Neural cell (in vitro differentiated cells): ENCODE measurements around the gene TMEM258. TPM values are rescaled to one million over a fixed set of nuclear protein-coding genes. Genes with fewer than 3 reads are reported as not detected.

Experiments used
- H2AFZ ChIP-seq: fragments of 200-600, 300-800 bp; sonication (generic), shearing (Covaris generic); 2 replicates; pipeline ENCODE4 v1.6.0; 2014; ENCODE audit warnings: low read depth, mild to moderate bottlenecking, antibody characterized with exemption, low read length, moderate library complexity
- H3F3A ChIP-seq: fragments of 200-600 bp; shearing (Covaris generic); 2 replicates; pipeline ENCODE4 v1.6.1; 2016; ENCODE audit warnings: mild to moderate bottlenecking, moderate library complexity, mixed read lengths, antibody characterized with exemption, low read length; ENCODE audit not compliant: insufficient read depth, poor library complexity, severe bottlenecking
- H3K27ac ChIP-seq: fragments of 200-600, 300-800 bp; sonication (generic), shearing (Covaris generic); 2 replicates; pipeline ENCODE4 v1.5.1; 2014; ENCODE audit warnings: mild to moderate bottlenecking, low read length, moderate library complexity
- H3K27me3 ChIP-seq: fragments of 300-800, 200-600 bp; sonication (generic), shearing (Covaris generic); 2 replicates; pipeline ENCODE4 v1.6.0; 2014; ENCODE audit warnings: mild to moderate bottlenecking, low read depth, low read length, moderate library complexity; ENCODE audit not compliant: insufficient read depth
- H3K36me3 ChIP-seq: fragments of 300-800, 200-600 bp; sonication (generic), shearing (Covaris generic); 2 replicates; pipeline ENCODE4 v1.5.1; 2014; ENCODE audit warnings: mild to moderate bottlenecking, antibody characterized with exemption, low read length, moderate library complexity; ENCODE audit not compliant: insufficient read depth
- H3K4me2 ChIP-seq: fragments of 300-800, 200-600 bp; sonication (generic), shearing (Covaris generic); 2 replicates; pipeline ENCODE4 v1.6.0; 2014; ENCODE audit warnings: mild to moderate bottlenecking, low read length
- H3K4me3 ChIP-seq: fragments of 300-800, 200-600 bp; sonication (generic), shearing (Covaris generic); 2 replicates; pipeline ENCODE4 v1.5.1; 2014; ENCODE audit warnings: mild to moderate bottlenecking, low read length, moderate library complexity
- H3K79me2 ChIP-seq: fragments of 200-600 bp; shearing (Covaris generic); replicated peaks from 2 replicates; pipeline ENCODE4 v1.6.0; 2014; ENCODE audit warnings: mild to moderate bottlenecking, low read length, moderate library complexity; ENCODE audit not compliant: insufficient read depth
- H3K9ac ChIP-seq: fragments of 300-800, 200-600 bp; sonication (generic), shearing (Covaris generic); 2 replicates; pipeline ENCODE4 v1.6.1; 2016; ENCODE audit warnings: mild to moderate bottlenecking, low read length, mixed read lengths
- H3K9me2 ChIP-seq: fragments of 200-600 bp; shearing (Covaris generic); 2 replicates; pipeline ENCODE4 v1.6.1; 2016; ENCODE audit warnings: mild to moderate bottlenecking, low read length, mixed read lengths; ENCODE audit not compliant: insufficient read depth
- H3K9me3 ChIP-seq: fragments of 200-600, 300-800 bp; sonication (generic), shearing (Covaris generic); 2 replicates; pipeline ENCODE4 v1.6.1; 2016; ENCODE audit warnings: mild to moderate bottlenecking, mixed run types, low read length, moderate library complexity, mixed read lengths
- H4K20me1 ChIP-seq: fragments of 200-600 bp; shearing (Covaris generic); 2 replicates; pipeline ENCODE4 v1.6.1; 2016; ENCODE audit warnings: mild to moderate bottlenecking, mixed run types; ENCODE audit not compliant: insufficient read depth
- EP300 ChIP-seq: fragments of 450-650 bp; conservative IDR thresholded peaks from 2 replicates; pipeline ENCODE4 v1.6.1; 2014; ENCODE audit warnings: antibody characterized with exemption, mild to moderate bottlenecking, moderate library complexity; ENCODE audit not compliant: poor library complexity, severe bottlenecking
- EZH2 ChIP-seq: fragments of 200-600, 300-800 bp; shearing (Covaris generic), sonication (generic); IDR thresholded peaks from 2 replicates; pipeline ENCODE4 v1.6.1; 2014; ENCODE audit warnings: antibody characterized with exemption, low read length, borderline replicate concordance, mild to moderate bottlenecking; ENCODE audit not compliant: insufficient read depth, poor library complexity, severe bottlenecking
- MXI1 ChIP-seq: fragments of 450-650 bp; conservative IDR thresholded peaks from 2 replicates; pipeline ENCODE4 v1.6.1; 2014; ENCODE audit warnings: antibody characterized with exemption, mild to moderate bottlenecking; ENCODE audit not compliant: poor library complexity, severe bottlenecking
- POLR2AphosphoS5 ChIP-seq: IDR thresholded peaks from 2 replicates; pipeline ENCODE4 v1.6.1; 2012
- RAD21 ChIP-seq: fragments of 450-650 bp; conservative IDR thresholded peaks from 2 replicates; pipeline ENCODE4 v1.6.1; 2014; ENCODE audit warnings: antibody characterized with exemption, mild to moderate bottlenecking, moderate library complexity
- SMC3 ChIP-seq: fragments of 450-650 bp; conservative IDR thresholded peaks from 2 replicates; pipeline ENCODE4 v1.6.1; 2014; ENCODE audit warnings: antibody characterized with exemption, mild to moderate bottlenecking, moderate library complexity; ENCODE audit not compliant: poor library complexity
- TAF1 ChIP-seq: IDR thresholded peaks from 2 replicates; pipeline ENCODE4 v1.6.1; 2012; ENCODE audit warnings: low read depth
- polyA plus RNA-seq: library from polyadenylated mRNA; depleted of rRNA; stranded (reverse); fragments of >200 nt; gene quantifications from 2 replicates; pipeline ENCODE4 v1.2.3, GENCODE V29; 2014
- TF ChIP-seq, protein P1 (sequence below): IDR thresholded peaks from 2 replicates; pipeline ENCODE4 v1.6.1; 2012; ENCODE audit warnings: borderline replicate concordance
- TF ChIP-seq, protein P2 (sequence below): fragments of 450-650 bp; IDR thresholded peaks from 2 replicates; pipeline ENCODE4 v1.5.1; 2014; ENCODE audit warnings: antibody characterized with exemption, mild to moderate bottlenecking, moderate library complexity; ENCODE audit not compliant: poor library complexity, severe bottlenecking

TMEM258 gene
- polyA plus RNA-seq, 1 donor from 2014 or later, result 134 TPM

DNA sequence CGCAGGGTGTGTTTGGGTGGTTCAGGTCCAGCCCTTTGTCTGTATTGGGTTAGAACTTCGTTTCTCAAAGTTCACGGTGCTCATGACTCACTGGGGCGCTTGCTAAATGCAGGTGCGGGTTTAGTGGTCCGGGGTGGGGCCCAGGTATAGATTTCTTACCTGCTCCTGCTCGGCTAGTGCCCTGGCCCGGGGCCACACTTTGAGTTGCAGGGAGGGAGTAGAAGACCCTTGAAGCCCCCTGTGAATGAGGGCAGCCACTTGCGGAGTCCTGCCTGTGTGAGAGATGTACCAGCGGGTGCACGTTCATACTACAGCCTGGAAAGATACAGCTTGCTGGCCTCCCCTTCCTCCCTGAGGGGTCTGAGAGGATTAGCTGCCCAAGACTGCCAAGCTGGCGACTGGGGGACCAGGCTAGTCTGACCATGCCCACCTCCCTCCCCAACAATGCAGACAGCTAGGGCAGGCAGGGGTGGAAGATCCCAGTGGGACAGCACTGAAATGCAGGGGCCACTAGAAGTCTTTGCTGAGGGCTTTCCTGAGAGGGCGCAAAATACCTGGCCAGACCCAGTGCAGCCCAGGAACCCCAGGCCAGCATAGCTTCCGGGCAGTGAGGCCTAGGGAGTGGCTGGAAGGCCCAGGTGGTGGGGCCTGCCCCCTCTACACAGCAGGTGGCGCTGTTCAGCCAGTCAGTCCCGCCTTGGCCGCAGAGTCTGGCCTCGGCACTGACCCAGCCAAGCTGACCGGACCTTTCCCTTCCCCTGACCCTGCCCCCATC, 45.0 kb downstream of the TMEM258 start:
- H3K9me3 ChIP-seq, result no peaks in the 10 kb centered on the region
- H3K27me3 ChIP-seq, result peaks cover 6% of the 10 kb centered on the region
- H3K4me2 ChIP-seq, result no peak overlapping the region
- H3K9ac ChIP-seq, result no peak overlapping the region
- no peaks in the 10 kb centered on the region for H3F3A ChIP-seq
- no peak overlapping the region for H3K27ac ChIP-seq
- H3K36me3 ChIP-seq, result no peaks in the 10 kb centered on the region
- no peaks in the 10 kb centered on the region for H4K20me1 ChIP-seq
- no peaks in the 10 kb centered on the region for H3K9me2 ChIP-seq
- H3K79me2 ChIP-seq, result no peaks in the 10 kb centered on the region
- H2AFZ ChIP-seq, result no peak overlapping the region
- H3K4me3 ChIP-seq, result no peak overlapping the region
- TF ChIP-seq EP300 (no peak), TAF1 (no peak), EZH2 (no peak), POLR2AphosphoS5 (no peak), RAD21 (peak; percentile 16), SMC3 (peak; percentile 38), MXI1 (no peak)
- TF ChIP-seq, protein P1, sequence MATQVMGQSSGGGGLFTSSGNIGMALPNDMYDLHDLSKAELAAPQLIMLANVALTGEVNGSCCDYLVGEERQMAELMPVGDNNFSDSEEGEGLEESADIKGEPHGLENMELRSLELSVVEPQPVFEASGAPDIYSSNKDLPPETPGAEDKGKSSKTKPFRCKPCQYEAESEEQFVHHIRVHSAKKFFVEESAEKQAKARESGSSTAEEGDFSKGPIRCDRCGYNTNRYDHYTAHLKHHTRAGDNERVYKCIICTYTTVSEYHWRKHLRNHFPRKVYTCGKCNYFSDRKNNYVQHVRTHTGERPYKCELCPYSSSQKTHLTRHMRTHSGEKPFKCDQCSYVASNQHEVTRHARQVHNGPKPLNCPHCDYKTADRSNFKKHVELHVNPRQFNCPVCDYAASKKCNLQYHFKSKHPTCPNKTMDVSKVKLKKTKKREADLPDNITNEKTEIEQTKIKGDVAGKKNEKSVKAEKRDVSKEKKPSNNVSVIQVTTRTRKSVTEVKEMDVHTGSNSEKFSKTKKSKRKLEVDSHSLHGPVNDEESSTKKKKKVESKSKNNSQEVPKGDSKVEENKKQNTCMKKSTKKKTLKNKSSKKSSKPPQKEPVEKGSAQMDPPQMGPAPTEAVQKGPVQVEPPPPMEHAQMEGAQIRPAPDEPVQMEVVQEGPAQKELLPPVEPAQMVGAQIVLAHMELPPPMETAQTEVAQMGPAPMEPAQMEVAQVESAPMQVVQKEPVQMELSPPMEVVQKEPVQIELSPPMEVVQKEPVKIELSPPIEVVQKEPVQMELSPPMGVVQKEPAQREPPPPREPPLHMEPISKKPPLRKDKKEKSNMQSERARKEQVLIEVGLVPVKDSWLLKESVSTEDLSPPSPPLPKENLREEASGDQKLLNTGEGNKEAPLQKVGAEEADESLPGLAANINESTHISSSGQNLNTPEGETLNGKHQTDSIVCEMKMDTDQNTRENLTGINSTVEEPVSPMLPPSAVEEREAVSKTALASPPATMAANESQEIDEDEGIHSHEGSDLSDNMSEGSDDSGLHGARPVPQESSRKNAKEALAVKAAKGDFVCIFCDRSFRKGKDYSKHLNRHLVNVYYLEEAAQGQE, result no peak
- TF ChIP-seq, protein P2, sequence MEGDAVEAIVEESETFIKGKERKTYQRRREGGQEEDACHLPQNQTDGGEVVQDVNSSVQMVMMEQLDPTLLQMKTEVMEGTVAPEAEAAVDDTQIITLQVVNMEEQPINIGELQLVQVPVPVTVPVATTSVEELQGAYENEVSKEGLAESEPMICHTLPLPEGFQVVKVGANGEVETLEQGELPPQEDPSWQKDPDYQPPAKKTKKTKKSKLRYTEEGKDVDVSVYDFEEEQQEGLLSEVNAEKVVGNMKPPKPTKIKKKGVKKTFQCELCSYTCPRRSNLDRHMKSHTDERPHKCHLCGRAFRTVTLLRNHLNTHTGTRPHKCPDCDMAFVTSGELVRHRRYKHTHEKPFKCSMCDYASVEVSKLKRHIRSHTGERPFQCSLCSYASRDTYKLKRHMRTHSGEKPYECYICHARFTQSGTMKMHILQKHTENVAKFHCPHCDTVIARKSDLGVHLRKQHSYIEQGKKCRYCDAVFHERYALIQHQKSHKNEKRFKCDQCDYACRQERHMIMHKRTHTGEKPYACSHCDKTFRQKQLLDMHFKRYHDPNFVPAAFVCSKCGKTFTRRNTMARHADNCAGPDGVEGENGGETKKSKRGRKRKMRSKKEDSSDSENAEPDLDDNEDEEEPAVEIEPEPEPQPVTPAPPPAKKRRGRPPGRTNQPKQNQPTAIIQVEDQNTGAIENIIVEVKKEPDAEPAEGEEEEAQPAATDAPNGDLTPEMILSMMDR, result peak; percentile 55

DNA sequence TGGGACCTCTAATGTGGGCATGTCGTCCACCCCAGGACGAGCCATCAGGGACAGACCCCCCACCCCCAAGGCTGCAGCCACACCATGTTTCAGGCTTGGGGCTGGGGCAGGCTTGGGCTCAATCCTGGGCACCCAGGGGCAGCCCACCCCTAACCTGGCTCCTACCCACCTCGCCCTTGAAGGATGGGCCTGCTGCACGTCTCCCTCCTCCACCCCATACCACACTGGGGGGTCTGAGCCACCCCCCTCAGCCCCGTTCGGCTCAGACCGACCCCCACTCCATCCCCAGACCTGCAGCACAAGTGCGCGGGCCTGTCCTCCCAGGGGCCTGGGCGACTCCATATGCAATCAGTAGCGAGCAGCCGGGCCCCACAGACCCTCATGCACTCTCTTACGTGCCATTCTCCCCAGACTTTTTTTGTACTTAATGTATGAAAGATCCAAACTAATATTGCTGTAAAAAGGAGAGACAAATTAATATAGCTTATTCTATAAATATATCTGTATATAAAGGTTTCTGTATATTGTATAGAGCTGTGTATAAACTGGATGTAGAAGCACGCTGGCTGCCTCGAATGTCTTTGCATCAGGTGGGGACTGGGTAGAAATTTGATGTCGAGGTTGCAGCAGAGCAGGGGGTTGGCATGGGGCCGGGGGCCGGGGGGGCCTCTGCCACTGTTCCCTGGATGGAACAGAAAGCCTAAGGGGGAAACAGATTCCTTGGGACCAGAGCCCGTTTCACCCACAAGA, 45.8 kb downstream of the TMEM258 start:
- H3K4me3 ChIP-seq, result no peak overlapping the region
- H3K9ac ChIP-seq, result no peak overlapping the region
- no peaks in the 10 kb centered on the region for H3K36me3 ChIP-seq
- no peaks in the 10 kb centered on the region for H3K9me3 ChIP-seq
- no peaks in the 10 kb centered on the region for H3K79me2 ChIP-seq
- no peaks in the 10 kb centered on the region for H3K27me3 ChIP-seq
- no peak for TF ChIP-seq EZH2
- TF ChIP-seq, protein P1, result no peak
- TF ChIP-seq RAD21, result no peak
- no peak for TF ChIP-seq TAF1
- TF ChIP-seq EP300, result no peak
- TF ChIP-seq POLR2AphosphoS5, result no peak
- TF ChIP-seq, protein P2, result no peak
- TF ChIP-seq MXI1, result no peak
- no peaks in the 10 kb centered on the region for H4K20me1 ChIP-seq
- no peaks in the 10 kb centered on the region for H3F3A ChIP-seq
- H3K4me2 ChIP-seq, result no peak overlapping the region
- H3K9me2 ChIP-seq, result no peaks in the 10 kb centered on the region
- H3K27ac ChIP-seq, result no peak overlapping the region
- H2AFZ ChIP-seq, result no peak overlapping the region
